ENCODE measurements around the gene PDPN.

Gene PDPN

DNA sequence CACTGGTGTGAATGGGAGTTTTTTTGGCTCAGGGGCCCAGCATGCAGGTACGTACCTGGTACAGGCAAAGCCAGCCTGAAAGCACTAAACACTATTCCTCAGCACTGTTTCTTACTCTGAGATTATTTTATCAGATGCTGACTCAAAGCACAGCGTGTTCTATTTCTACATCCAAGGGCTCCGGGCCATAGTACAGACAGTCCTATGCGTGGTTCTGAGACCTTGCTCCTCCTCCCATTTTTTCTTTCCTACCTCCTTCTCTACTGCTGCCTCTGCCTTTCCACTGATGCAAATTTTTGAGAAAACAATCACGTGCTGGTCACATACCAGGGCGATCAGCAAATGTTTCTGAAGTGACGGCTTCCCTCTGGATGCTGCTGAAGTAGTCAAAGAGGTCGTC, 36.3 kb downstream of the PDPN start:
- DNase-seq: no peak

DNA sequence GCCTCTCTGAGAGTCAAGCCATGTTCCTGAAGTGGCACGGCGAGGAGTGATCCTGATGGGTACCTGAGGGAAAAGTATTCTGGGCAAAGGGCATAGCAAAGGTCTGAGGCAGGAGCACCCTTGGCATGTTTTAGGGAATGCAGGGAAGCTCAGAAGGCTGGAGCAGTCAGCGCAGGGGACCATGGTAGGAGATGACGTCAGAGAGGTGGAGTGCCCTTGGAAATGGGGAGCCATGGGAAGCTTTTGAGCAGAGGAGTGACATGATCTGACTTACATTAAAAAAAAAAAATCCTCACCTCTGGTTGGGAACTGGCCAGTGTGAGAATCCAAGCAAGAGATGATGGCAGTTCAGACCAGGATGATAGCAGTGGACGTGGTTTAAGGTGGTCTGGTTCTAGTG, 37.2 kb downstream of the PDPN start:
- DNase-seq: no peak

DNA sequence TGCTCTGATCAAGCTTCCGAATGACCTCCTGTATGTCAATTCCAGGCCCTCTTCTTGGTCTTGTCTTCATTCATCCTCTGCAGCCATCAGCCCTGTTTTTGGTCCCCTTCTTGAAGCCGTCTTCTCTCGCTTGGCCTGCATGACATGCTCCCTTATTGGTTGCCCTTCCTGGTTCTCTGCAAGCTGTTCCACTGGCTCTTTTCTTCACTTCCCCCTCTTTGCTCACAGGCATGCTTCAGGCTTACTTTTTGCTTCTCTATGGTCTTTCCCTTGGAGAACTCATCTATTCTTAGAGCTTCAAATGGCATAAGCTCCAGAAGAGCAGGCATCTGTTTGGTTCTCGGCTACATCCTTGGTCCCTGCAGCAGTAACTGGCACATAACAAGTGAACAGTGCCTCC, 38.8 kb downstream of the PDPN start:
- DNase-seq: no peak

DNA sequence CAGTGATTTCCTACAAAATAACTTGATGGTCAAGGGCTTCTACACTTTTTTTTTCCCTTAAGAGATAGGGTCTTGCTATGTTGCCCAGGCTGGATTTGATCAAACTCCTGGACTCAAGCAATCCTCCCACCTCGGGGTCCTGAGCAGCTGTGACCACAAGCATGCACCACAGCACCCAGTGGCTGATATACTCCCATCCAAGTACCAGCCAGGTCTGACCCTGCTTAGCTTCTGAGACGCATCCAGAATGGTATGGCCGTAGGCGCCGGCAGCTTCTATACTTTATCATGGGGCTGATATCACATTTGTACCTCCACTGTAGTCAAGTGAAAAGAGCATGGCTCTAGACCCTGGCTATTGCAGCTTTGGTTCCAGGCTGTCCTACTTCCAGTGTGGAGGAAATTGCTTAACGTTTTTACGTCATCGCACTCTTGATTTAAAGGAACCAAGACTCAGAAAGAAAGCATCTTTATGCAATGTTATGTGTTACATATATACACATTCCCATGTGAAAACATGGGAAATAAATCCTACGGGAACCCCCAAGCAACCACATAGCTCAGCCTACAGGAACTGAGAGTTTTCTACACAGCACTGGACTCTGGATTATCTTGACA, 39.5 kb downstream of the PDPN start:
- no peak for DNase-seq

DNA sequence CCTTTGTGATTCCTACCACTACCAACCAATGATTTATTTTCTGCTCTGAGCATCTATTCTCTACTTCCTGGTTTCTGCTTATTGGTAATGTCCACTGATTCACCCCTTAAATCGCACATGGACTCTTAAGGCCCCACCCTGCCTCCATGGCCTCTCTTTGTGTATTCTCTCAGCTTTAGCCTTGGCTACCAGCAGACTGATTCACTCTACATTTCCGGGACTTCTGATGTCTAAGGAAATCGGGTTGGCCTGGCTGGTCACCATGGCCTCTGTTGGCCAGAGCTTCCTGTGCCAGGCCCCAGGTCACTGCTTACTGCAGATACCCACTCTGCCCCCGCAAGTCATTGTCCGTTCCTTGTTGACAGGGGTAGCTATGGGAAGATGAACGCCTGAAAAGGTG, 40.9 kb downstream of the PDPN start:
- no peak for DNase-seq

DNA sequence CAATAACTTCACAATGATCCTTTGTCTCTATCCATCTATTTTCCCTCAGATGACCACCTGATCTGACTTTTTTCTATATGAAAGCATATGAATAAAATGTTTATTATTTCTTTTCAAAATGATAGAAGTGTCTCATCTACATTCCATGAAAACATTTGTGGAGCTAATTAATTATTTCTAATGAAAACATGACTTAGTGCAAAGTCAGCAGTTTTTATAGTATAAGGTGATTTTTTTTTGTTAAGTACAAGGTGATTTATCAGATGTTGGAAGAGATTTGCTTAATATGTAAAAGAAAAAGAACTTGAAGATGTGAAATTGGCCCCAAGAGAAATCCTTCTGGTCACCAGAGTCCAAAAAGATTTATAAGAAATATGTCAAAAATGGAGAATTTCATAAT, 43.5 kb downstream of the PDPN start:
- no peak for DNase-seq

DNA sequence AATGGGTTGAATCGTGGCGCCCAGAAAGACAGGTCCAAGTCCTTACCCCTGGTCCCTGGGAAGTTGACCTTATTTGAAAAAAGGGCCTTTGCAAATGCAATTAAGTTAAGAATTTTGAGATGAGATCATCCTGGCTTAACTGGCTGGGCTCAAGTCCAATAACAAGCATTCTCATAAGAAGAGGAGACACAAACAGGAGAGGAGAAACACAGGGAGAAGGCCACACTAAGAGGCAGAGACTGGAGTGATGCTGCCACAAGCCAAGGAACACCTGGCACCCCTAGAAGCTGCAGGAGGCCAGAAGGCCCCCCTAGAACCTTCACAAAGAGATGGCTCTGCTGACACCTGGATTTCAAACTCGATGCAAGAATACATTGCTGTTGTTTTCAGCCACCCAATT, 44.6 kb downstream of the PDPN start:
- DNase-seq: no peak

DNA sequence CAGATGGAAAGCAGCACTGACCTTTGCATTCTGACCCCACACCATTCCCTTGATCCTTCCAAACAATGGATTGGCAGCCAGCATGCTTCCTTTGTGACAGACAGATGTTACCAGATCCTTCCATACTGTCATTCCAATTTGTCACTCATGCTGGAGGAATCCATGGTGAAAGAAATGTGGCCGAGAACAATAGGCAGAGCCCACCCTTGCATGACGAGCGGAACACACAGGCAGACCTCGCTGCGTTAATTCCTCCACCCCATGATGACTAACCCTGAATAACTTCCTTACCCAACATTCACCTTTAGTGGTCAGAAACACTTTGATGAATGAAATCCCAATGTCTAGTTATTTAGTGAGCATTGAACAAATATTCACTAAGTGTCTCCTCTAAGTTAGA, 45.1 kb downstream of the PDPN start:
- no peak for DNase-seq

DNA sequence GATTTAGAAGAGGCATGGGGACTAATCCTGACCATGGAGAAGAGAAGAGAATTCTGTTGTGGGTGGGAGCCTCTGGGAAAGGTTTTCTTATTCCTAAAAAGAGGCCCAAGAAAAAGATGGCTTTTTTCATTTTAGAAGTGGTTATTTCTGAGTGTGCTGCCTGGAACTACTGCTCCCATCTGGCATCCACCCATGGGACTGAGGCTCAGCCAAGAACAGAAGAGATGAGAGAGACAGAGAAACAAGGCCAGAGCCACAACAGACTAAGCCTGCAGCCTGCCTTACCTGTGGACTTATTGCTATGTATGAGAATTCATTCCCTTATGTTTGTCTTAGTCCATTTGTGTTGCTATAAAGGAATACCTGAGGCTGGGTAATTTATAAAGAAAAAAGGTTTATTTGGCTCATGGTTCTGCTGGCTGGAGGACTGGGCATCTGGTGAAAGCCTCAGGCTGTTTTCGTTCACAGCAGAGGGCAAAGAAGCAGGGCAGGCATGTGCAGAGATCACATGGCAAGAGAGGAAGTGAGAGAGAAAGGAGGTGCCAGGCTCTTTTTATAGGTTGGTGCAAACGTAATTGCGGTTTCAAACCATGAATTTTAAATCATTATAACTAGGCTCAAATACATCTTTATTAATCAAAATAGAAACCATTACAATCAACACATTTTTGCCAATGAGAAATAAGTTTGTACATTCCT, 58.8 kb downstream of the PDPN start:
- DNase-seq: no peak

DNA sequence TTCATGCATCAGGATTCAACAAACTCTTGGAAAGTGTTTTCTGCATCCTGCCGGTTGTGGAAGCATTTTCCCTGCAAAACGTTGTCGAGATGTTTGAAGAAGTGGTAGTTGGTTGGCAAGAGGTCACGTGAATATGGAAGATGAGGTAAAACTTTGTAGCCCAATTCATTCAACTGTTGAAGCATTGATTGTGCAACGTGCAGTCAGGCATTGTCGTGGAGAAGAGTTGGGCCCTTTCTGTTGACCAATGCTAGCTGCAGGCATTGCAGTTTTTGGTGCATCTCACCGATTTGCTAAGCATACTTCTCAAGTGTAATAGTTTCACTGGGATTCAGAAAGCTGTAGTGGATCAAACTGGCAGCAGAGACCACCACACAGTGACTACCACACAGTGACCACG, 59.4 kb downstream of the PDPN start:
- DNase-seq: no peak

DNA sequence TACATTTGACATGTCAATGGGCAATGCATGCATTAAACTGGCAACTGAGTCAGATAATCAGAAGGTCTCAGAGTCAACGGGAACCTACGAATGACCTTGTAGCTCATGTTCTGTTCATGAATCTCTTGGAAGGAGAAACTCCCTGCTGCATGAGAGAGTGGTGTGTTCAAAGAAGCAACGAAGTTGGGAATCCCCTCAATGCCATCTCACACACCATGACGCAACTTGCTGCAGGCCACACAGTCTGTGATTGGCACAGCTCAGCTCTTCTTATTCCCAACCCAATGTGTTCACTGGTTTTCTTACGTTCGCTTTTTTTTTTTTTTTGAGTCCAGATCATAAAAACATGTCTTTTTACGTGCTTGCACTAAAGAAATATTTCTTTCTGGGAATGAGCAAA, 62.9 kb downstream of the PDPN start:
- no peak for DNase-seq

DNA sequence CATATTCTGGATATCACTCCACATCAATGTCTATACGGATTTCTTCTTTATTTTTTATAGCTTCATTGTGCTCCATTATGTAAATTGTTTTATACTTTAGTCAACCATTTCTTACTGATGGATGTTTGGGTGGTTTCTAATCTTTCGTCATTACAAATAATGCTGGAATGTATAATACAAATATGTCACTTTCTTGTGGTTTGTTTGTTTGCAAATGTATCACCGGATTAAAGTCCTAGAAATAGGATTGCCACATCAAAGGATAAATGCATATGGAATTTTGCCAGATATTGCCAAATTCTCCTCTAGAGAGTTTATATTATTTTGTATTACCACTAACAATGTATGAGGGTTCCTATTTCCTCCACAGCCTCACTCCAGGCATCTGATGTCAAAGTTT, 67.6 kb downstream of the PDPN start:
- no peak for DNase-seq

DNA sequence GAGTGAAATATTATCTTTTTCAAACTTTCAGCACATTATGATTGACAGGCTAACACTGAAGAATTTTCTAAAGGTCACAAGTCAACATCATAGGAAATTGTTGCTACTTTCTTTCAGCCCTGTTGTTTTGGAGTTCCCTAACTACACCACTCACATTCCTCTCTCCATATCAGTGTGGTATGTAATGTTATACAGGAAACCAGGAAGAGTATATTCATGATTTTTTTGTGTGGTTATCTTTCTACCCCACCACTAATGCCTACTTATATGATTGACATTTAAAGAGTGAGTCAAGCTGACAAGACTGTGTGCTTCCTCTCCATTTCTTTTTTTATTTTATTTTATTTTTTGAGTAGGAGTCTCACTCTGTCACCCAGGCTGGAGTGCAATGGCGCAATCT, 68.6 kb downstream of the PDPN start:
- DNase-seq: no peak

DNA sequence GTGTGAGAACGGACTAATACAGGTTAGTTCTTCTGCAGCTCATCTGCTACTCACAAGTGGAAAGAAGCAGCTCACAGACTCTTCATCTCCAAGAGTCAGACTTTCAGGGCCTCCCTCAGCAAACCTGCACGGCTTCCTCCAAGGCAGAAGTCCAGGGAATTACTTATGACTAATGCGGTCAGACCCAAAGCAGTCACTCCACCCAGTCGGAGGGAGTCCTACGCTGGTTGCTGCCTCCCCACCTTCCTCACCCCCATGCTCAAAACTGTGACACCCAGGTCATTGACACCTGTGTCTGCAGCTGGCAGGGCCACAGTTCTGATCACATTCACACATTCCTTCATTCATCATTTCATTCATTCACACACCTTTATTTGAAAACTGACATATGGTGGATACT, 77.9 kb downstream of the PDPN start:
- no peak for DNase-seq

DNA sequence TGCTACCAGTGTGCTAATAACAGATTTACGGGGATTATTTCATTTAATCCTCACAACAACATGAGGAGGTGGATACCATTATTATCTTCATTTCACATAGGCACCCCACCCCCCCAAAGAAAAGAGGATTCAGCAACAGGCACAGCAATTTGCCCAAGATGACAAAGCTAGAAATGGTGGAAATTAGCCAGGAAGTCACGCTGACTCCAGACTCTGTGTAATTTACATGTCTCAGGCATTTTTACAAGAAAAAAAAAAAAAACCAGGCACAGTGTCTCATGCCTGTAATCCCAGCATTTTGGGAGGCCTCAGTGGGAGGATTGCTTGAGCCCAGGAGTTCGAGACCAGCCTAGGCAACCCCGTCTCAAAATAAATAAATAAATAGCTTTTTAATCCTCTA, 78.9 kb downstream of the PDPN start:
- DNase-seq: no peak

DNA sequence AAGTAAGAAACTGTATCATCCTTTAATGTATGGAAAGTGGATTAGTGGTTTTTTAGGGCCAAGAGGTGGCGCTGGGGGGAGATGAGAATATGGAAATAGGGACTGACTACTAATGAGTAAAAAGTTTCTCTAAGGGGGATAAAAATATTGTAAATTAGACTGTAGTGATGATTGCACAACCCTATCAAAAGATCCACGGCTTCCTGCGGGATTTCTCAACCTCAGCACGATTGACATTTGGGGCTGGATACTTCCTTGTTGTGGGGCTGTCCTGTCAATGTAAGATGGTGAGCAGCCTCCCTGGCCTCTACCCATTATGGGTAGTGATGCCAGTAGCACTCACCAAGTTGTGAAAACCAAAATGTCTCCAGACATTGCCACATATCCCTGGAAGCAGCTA, 80.3 kb downstream of the PDPN start:
- DNase-seq: no peak

DNA sequence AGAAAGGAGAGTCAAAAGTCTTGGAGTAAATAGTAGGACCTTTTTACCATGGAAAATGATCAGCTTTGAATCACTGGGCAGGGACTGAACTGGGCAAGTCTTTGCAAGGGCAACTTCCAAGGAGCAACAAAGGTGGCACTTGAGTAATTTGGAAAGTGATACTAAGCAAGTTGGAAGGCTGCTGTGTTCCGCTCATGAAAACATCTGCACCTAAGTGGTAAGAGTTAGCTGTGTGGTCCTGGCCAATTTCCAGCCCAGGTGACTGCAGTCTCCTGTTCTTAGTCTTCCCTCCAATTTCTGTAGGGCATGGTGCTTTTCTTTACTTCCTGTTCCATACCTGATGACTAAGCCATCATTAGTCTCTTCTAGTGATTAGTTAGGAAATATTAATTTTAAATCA, 80.8 kb downstream of the PDPN start:
- DNase-seq: no peak

DNA sequence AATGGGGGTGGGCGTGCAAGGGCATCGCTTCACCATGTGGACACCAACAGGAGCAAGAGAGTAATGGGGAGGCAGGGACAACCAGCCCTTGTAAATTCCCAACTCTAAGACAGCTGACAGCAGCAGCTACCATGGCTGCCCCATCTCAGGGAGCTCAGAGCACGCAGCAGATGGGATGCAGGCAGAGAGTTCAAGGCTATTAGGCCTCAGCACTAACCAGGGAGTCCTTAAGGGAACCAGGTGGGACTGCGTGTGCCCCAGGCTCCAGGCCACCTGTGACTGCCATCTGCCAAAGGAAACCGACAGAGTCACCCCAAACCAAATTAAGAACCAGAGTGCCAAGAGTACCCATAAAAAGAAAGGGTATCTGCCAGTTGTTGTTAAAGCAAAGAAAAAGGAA, 82.7 kb downstream of the PDPN start:
- DNase-seq: no peak
